PC-3 (cell line): Measurements from ENCODE around the gene CACNA1B.

Experiments used
- EZH2 ChIP-seq: fragments of 300-600 bp; sonication (generic); IDR thresholded peaks from one replicate; pipeline ENCODE4 v1.6.1; 2017; ENCODE audit warnings: antibody characterized with exemption, mild to moderate bottlenecking, low read length; ENCODE audit not compliant: unreplicated experiment
- EZH2phosphoT487 ChIP-seq: fragments of 300-600 bp; sonication (generic); IDR thresholded peaks from 2 replicates; pipeline ENCODE4 v1.6.1; 2018; ENCODE audit warnings: mild to moderate bottlenecking, antibody characterized with exemption, low read length, borderline replicate concordance
- TF ChIP-seq, protein P1 (sequence below): fragments of 300-600 bp; sonication (generic); conservative IDR thresholded peaks from 2 replicates; pipeline ENCODE4 v1.5.1; 2017; ENCODE audit warnings: antibody characterized with exemption, low read depth, mild to moderate bottlenecking, low read length

GRCh38 chr9:138073808-138074207 is 196.2 kb downstream of the CACNA1B start:
- no peak for TF ChIP-seq EZH2
- TF ChIP-seq, protein P1, sequence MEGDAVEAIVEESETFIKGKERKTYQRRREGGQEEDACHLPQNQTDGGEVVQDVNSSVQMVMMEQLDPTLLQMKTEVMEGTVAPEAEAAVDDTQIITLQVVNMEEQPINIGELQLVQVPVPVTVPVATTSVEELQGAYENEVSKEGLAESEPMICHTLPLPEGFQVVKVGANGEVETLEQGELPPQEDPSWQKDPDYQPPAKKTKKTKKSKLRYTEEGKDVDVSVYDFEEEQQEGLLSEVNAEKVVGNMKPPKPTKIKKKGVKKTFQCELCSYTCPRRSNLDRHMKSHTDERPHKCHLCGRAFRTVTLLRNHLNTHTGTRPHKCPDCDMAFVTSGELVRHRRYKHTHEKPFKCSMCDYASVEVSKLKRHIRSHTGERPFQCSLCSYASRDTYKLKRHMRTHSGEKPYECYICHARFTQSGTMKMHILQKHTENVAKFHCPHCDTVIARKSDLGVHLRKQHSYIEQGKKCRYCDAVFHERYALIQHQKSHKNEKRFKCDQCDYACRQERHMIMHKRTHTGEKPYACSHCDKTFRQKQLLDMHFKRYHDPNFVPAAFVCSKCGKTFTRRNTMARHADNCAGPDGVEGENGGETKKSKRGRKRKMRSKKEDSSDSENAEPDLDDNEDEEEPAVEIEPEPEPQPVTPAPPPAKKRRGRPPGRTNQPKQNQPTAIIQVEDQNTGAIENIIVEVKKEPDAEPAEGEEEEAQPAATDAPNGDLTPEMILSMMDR = no peak
- TF ChIP-seq EZH2phosphoT487 = no peak
